Transverse colon (tissue), 4 donors: ENCODE measurements around the gene KMT2A. TPM values are rescaled to one million over a fixed set of nuclear protein-coding genes. Genes with fewer than 3 reads are reported as not detected.

Experiments
- DNase-seq: peaks from one replicate; pipeline ENCODE4 v3.0.0-alpha.2; 2019
- H3K27ac ChIP-seq, 4 donors: fragments of 200-600 bp; sonication (generic); 2 replicates each; pipeline ENCODE4 v1.5.1; 2016 to 2018; ENCODE audit warnings: inconsistent platforms in 4 of 4
- H3K27me3 ChIP-seq: fragments of 200-600 bp; sonication (generic); 2 replicates; pipeline ENCODE4 v1.5.1; 2017; ENCODE audit warnings: inconsistent platforms
- H3K36me3 ChIP-seq, 4 donors: fragments of 200-600 bp; sonication (generic); 2 replicates each; pipeline ENCODE4 v1.5.1; 2017 to 2019; ENCODE audit warnings: inconsistent platforms in 4 of 4
- H3K4me1 ChIP-seq, 4 donors: fragments of 200-600 bp; sonication (generic); 2 replicates each; pipeline ENCODE4 v1.5.1; 2017 to 2020; ENCODE audit warnings: inconsistent platforms in 4 of 4
- H3K4me3 ChIP-seq, 4 donors: fragments of 200-600 bp; sonication (generic); 1 replicate in 1 of 4; 2 replicates in 3 of 4; pipeline versions ENCODE4 v1.5.1 to v1.6.1; 2017 to 2019; ENCODE audit warnings: inconsistent platforms in 4 of 4
- H3K9me3 ChIP-seq, 2 donors: fragments of 200-600 bp; sonication (generic); 2 replicates each; pipeline ENCODE4 v1.5.1; 2017 to 2019; ENCODE audit warnings: inconsistent platforms in 2 of 2
- EP300 ChIP-seq: sonication (generic); formaldehyde crosslinking; IDR thresholded peaks from one replicate; pipeline ENCODE4 v1.6.1; 2017; ENCODE audit warnings: antibody characterized with exemption, low read depth
- POLR2A ChIP-seq: fragments of 450-650 bp; IDR thresholded peaks from one replicate; pipeline ENCODE4 v1.6.1; 2016; ENCODE audit warnings: antibody characterized with exemption, mild to moderate bottlenecking, moderate library complexity
- POLR2AphosphoS5 ChIP-seq, 3 donors: sonication (generic); formaldehyde crosslinking; IDR thresholded peaks; one replicate each; pipeline ENCODE4 v1.6.1; 2016; ENCODE audit warnings: antibody characterized with exemption in 3 of 3
- WGBS, 2 donors: methylation state at CpG; one replicate each; pipeline ENCODE4 v1.1.5; 2018; ENCODE audit warnings: low coverage in 1 of 2; 5-methylcytosine and 5-hydroxymethylcytosine counted together
- in situ Hi-C, 4 donors: fragments of 200-750 bp; cut with MboI; loops; one replicate each; pipeline versions ENCODE4 v1.15.0 to v1.15.1; 2017; ENCODE audit warnings: low sequenced_read_pairs in 3 of 4, low pct_ligation_motif_present in 1 of 4, low pct_unique_long_range_greater_than_20kb in 1 of 4
- intact Hi-C: fragments of 100-400 bp; cut with DNase I; formaldehyde crosslinking; loops from one replicate; pipeline ENCODE4 v1.15.1; 2023; ENCODE audit warnings: low total_unique reads
- total RNA-seq, 4 donors: library from RNA; depleted of rRNA; stranded (reverse); fragments of >200 nt; gene quantifications; one replicate each; pipeline ENCODE4 v1.1.0, GENCODE V29; 2016
- TF ChIP-seq, protein P1 (sequence below), 5 experiments: fragments of 200-600 bp in 3 of 5; fragments of 450-650 bp in 2 of 5; sonication (generic) in 3 of 5; IDR thresholded peaks; 1 replicate in 2 of 5; 2 replicates in 3 of 5; pipeline ENCODE4 v1.5.1; 2016 to 2017; ENCODE audit warnings: antibody characterized with exemption in 5 of 5, inconsistent platforms in 3 of 5, mild to moderate bottlenecking in 2 of 5, moderate library complexity in 1 of 5

KMT2A gene
- total RNA-seq, 4 donors from 2014 or later = 51.1 to 120 (median 75.5) TPM

DNA sequence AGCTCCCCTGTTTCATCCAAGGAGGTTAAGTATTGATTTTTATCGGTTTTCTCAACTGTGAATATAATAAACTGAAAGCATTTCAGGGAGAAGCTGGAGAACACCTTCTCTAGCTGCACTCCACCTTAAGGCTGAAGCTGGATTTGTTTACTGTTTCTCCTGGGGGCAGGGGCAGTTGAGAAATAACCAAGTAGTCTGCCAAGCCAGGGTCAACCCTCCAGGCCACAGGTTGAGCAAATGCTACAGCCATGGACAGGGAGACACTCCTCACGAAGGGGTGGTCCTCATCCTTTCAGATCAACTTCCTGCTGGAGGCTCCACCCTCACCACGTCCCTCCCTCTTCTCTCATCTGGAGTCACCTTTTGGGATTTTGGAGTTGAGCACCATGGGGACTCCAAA lies 90.8 kb downstream of the KMT2A start, which contains the start of gene TTC36:
Gene TTC36 (plus strand): TSS at position 366 of the 400 bp plus-strand sequence. CDS start 21 bp downstream, at position 387.
- Histone ChIP-seq H3K4me3 (no peak within 1 kb of the TSS), H3K27ac (no peak within 1 kb of the TSS), H3K36me3 (peaks cover 0 to 16% (median 4%) of the 10 kb centered on the region in 4 donors), H3K27me3 (no peaks in the 10 kb centered on the region), H3K4me1 (peaks cover 9 to 30% (median 23%) of the 10 kb centered on the region in 4 donors), H3K9me3 (no peaks in the 10 kb centered on the region)
- no peak for DNase-seq
- intact Hi-C loops (no loop called here), in situ Hi-C loops (no loop called here)
- WGBS, 2 donors = 61 to 64% methylated on average over 2 to 3 of the region's 3 CpGs
- TF ChIP-seq, protein P1, sequence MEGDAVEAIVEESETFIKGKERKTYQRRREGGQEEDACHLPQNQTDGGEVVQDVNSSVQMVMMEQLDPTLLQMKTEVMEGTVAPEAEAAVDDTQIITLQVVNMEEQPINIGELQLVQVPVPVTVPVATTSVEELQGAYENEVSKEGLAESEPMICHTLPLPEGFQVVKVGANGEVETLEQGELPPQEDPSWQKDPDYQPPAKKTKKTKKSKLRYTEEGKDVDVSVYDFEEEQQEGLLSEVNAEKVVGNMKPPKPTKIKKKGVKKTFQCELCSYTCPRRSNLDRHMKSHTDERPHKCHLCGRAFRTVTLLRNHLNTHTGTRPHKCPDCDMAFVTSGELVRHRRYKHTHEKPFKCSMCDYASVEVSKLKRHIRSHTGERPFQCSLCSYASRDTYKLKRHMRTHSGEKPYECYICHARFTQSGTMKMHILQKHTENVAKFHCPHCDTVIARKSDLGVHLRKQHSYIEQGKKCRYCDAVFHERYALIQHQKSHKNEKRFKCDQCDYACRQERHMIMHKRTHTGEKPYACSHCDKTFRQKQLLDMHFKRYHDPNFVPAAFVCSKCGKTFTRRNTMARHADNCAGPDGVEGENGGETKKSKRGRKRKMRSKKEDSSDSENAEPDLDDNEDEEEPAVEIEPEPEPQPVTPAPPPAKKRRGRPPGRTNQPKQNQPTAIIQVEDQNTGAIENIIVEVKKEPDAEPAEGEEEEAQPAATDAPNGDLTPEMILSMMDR (IDR thresholded peaks at IDR 0.05) = no peak
- TF ChIP-seq EP300 (no peak), POLR2A (no peak), POLR2AphosphoS5 (IDR thresholded peaks at IDR 0.05) (no peak)

DNA sequence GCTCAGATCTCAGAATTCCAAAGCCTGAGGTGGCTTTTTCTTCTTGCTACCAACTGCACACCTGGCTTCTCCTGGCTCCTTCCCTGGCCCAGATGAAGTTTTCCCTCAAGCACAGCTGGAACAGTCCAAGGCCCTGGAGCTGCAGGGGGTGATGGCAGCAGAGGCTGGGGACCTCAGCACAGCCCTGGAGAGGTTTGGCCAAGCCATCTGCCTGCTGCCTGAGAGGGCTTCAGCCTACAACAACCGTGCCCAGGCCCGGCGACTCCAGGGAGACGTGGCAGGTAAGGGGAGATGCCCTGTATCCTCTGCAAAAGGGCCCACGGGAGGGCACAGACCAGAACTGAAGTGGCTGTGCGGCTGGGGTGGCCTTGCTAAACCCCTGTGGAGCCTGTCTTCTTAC lies 92.2 kb downstream of the KMT2A start:
- no peak for TF ChIP-seq EP300
- no peak for TF ChIP-seq POLR2AphosphoS5 (IDR thresholded peaks at IDR 0.05)
- TF ChIP-seq, protein P1 (IDR thresholded peaks at IDR 0.05) = no peak
- no peak for TF ChIP-seq POLR2A
- H3K9me3 ChIP-seq = no peaks in the 10 kb centered on the region
- H3K4me3 ChIP-seq = no peak overlapping the region
- in situ Hi-C loops (no loop called here), intact Hi-C loops (no loop called here)
- peaks cover 9 to 30% (median 23%) of the 10 kb centered on the region in 4 donors for H3K4me1 ChIP-seq
- peaks cover 0 to 5% (median 0%) of the 10 kb centered on the region in 4 donors for H3K36me3 ChIP-seq
- DNase-seq = no peak
- no peak overlapping the region for H3K27ac ChIP-seq
- WGBS, 2 donors = 93% methylated on average over 6 of the region's 6 CpGs; no CpG with 5 or more reads in 1 of the 2 donors
- no peaks in the 10 kb centered on the region for H3K27me3 ChIP-seq

DNA sequence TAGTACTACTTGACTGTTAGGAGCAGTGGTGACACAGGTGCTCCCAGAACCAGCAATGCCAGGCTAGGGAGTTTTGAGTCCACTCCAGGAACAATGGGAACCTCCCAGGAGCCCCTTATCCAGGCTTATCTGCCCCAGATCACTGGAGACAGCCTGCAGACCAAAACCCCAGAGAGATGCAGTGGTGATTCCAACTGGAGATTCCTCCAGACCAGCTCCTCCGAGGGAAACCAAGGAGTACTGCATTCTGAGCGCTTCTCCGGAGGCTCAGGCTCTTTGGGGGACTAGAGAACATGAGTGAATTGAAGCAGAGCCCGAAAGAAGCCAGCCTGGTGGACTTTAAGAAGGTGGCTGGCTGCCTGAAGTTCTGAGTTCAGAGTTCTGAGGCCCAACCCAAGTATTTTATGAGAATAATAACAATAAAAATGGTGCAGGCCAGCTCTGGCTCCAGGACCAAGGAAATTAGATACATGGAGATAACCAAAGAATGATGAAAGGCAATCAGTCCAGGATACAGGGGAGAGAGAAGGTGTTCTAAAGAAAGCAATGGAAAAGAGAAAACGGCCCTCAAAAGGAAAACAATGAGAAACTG lies 93.4 kb downstream of the KMT2A start:
- in situ Hi-C loops = no loop called here
- 66 to 76% methylated on average over 2 to 5 of the region's 5 CpGs for WGBS, 2 donors
- H3K4me3 ChIP-seq = peak overlapping the region in 2 of 4 donors; percentile 66 to 84

DNA sequence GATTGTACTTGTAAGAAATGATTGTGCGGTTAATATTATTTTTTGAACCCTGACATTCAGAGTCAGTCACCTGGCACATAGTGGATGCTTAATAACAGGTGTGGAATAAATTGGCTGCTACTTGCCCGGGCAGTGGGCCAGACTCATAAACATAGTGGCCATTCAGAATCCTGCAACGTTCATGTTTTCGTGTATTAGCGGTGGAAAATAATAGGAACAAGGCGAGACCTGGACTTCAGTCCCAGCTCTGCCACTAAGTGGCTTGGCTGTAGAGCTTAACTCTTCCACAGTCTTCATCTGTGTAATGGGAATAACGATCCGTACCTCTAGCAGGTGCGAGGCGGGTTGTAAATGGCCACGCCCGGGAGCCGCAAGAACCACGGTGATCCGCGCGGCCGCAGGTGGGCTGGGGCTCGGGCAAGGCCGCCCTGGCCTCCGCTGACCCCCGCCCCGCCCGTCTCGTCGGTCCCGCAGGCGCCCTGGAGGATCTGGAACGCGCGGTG lies 93.9 kb downstream of the KMT2A start:
- intact Hi-C loops (no loop called here), in situ Hi-C loops (no loop called here)
- no peak for TF ChIP-seq EP300
- no peak for TF ChIP-seq POLR2A
- no peak for TF ChIP-seq POLR2AphosphoS5 (IDR thresholded peaks at IDR 0.05)
- TF ChIP-seq, protein P1 (IDR thresholded peaks at IDR 0.05) = no peak
- H3K27me3 ChIP-seq = no peaks in the 10 kb centered on the region
- H3K27ac ChIP-seq = peak overlapping the region; percentile 72 to 86 (median 80)
- peak; percentile 60 for DNase-seq
- H3K9me3 ChIP-seq = no peaks in the 10 kb centered on the region
- H3K36me3 ChIP-seq = no peaks in the 10 kb centered on the region
- H3K4me3 ChIP-seq = peak overlapping the region; percentile 64 to 84 (median 68)
- peaks cover 9 to 30% (median 23%) of the 10 kb centered on the region in 4 donors for H3K4me1 ChIP-seq
- WGBS, 2 donors = 7 to 18% methylated on average over 6 to 17 of the region's 31 CpGs

More for the DNA sequence above, 93.4 kb downstream of the KMT2A start:
- H3K9me3 ChIP-seq = no peaks in the 10 kb centered on the region
- no peaks in the 10 kb centered on the region for H3K27me3 ChIP-seq
- TF ChIP-seq POLR2A (no peak), POLR2AphosphoS5 (IDR thresholded peaks at IDR 0.05) (no peak), EP300 (no peak)
- TF ChIP-seq, protein P1 (IDR thresholded peaks at IDR 0.05) = no peak
- no peak for DNase-seq
- peak overlapping the region in 3 of 4 donors; percentile 76 to 86 (median 83) for H3K27ac ChIP-seq
- no peaks in the 10 kb centered on the region for H3K36me3 ChIP-seq
- intact Hi-C loops = no loop called here
- peaks cover 9 to 30% (median 23%) of the 10 kb centered on the region in 4 donors for H3K4me1 ChIP-seq
